SU-DHL-6 (cell line): ENCODE measurements around the gene PLEKHA6.
A peak's percentile ranks its signal among the peaks of the same experiment; 100 is the strongest.

ENCODE experiments used
- H2AFZ ChIP-seq: fragments of 200-600 bp; sonication (generic); 2 replicates; pipeline ENCODE4 v1.6.1; 2014; ENCODE audit warnings: low read depth, mild to moderate bottlenecking, moderate library complexity, mixed read lengths, antibody characterized with exemption, low read length; ENCODE audit not compliant: severe bottlenecking
- H3F3A ChIP-seq: fragments of 200-600 bp; shearing (Covaris generic); 2 replicates; pipeline ENCODE4 v1.6.0; 2016; ENCODE audit warnings: antibody characterized with exemption, mild to moderate bottlenecking; ENCODE audit not compliant: insufficient read depth
- H3K27ac ChIP-seq: fragments of 200-600 bp; sonication (generic); 2 replicates; pipeline ENCODE4 v1.5.1; 2016; ENCODE audit warnings: low read depth, mild to moderate bottlenecking, low read length, moderate library complexity, mixed read lengths
- H3K27me3 ChIP-seq: fragments of 200-600 bp; sonication (generic), shearing (Covaris generic); 2 replicates; pipeline ENCODE4 v1.6.0; 2014; ENCODE audit warnings: mild to moderate bottlenecking, low read length
- H3K36me3 ChIP-seq: fragments of 200-600 bp; sonication (generic); 2 replicates; pipeline ENCODE4 v1.6.1; 2014; ENCODE audit warnings: mild to moderate bottlenecking, low read length, mixed read lengths
- H3K4me2 ChIP-seq: fragments of 300-600, 200-600 bp; shearing (Covaris generic), sonication (generic); 2 replicates; pipeline ENCODE4 v1.6.0; 2014; ENCODE audit warnings: low read length, low read depth, mild to moderate bottlenecking; ENCODE audit not compliant: poor library complexity, severe bottlenecking
- H3K4me3 ChIP-seq: fragments of 200-600 bp; sonication (generic); 2 replicates; pipeline ENCODE4 v1.5.1; 2014; ENCODE audit warnings: antibody characterized with exemption, low read length, mild to moderate bottlenecking, mixed read lengths; ENCODE audit not compliant: insufficient read depth, poor library complexity, severe bottlenecking
- H3K79me2 ChIP-seq: fragments of 200-600 bp; sonication (generic); 2 replicates; pipeline ENCODE4 v1.6.1; 2014; ENCODE audit warnings: mild to moderate bottlenecking, low read length, moderate library complexity; ENCODE audit not compliant: insufficient read depth
- H3K9ac ChIP-seq: fragments of 200-600 bp; sonication (generic); 2 replicates; pipeline ENCODE4 v1.7.0; 2014; ENCODE audit warnings: mild to moderate bottlenecking, low read length
- H3K9me2 ChIP-seq: fragments of 200-600 bp; sonication (generic); replicated peaks from 2 replicates; pipeline ENCODE4 v1.6.1; 2014; ENCODE audit warnings: low read length; ENCODE audit not compliant: insufficient read depth
- H3K9me3 ChIP-seq: fragments of 200-600 bp; sonication (generic); 2 replicates; pipeline ENCODE4 v1.6.1; 2014; ENCODE audit warnings: low read length, mixed read lengths; ENCODE audit not compliant: insufficient read depth
- H4K20me1 ChIP-seq: fragments of 200-600 bp; sonication (generic); 2 replicates; pipeline ENCODE4 v1.6.1; 2014; ENCODE audit warnings: low read depth, mild to moderate bottlenecking, antibody characterized with exemption, low read length, moderate library complexity, mixed read lengths
- CTCF ChIP-seq: fragments of 200-600 bp; sonication (generic); IDR thresholded peaks from one replicate; pipeline ENCODE4 v1.5.1; 2017; ENCODE audit warnings: antibody characterized with exemption, mild to moderate bottlenecking, low read length, moderate library complexity; ENCODE audit not compliant: insufficient read depth, poor library complexity, severe bottlenecking
- EZH2phosphoT487 ChIP-seq: fragments of 200-600 bp; sonication (generic), shearing (Covaris generic); conservative IDR thresholded peaks from 2 replicates; pipeline ENCODE4 v1.6.1; 2018; ENCODE audit warnings: mild to moderate bottlenecking, antibody characterized with exemption, low read length, moderate library complexity, mixed read lengths

The PLEKHA6 gene

DNA sequence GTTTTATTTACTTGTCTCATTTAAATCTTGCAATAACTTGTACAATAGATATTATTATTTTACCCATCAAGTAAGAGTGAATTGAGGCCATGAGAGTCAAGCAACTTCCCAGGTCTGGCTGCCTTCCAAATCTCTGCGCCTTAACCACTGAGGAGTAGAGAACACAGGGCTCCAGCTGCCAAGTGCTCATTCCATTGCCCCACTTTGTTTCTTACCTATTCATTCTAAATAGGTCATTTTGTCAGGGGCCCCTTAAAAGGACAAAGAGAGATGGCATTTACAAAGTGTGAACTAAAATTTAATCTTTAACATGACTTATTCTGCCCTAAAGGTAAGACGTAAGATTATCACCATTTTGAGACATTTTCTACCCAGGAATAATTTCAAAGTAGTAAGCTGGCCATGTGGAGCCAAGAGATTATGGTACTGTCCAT lies 48.4 kb upstream of the PLEKHA6 start:
- no peaks in the 10 kb centered on the region for H3K9me2 ChIP-seq
- H2AFZ ChIP-seq, result no peak overlapping the region
- peaks cover 19% of the 10 kb centered on the region; the same call in 1 of the 2 replicates for H3F3A ChIP-seq
- peak overlapping the region; percentile 88 for H3K4me2 ChIP-seq
- H3K36me3 ChIP-seq, result peaks cover 58% of the 10 kb centered on the region
- no peaks in the 10 kb centered on the region for H3K9me3 ChIP-seq
- H3K27me3 ChIP-seq, result no peaks in the 10 kb centered on the region
- peaks cover 85% of the 10 kb centered on the region for H3K79me2 ChIP-seq
- TF ChIP-seq CTCF (no peak), EZH2phosphoT487 (no peak)
- H3K27ac ChIP-seq, result no peak overlapping the region
- peaks cover 69% of the 10 kb centered on the region for H4K20me1 ChIP-seq
- peak overlapping the region; percentile 95 for H3K9ac ChIP-seq
- peak overlapping the region; percentile 92 for H3K4me3 ChIP-seq

GRCh38 chr1:204407295-204407971 lies 47.7 kb upstream of the PLEKHA6 start:
- Histone ChIP-seq H3K9me2 (no peaks in the 10 kb centered on the region), H3K27me3 (no peaks in the 10 kb centered on the region), H3K9me3 (no peaks in the 10 kb centered on the region), H3F3A (peaks cover 17% of the 10 kb centered on the region; the same call in 1 of the 2 replicates), H3K4me2 (peak overlapping the region; percentile 88), H4K20me1 (peaks cover 71% of the 10 kb centered on the region), H3K9ac (peak overlapping the region; percentile 95), H3K36me3 (peaks cover 58% of the 10 kb centered on the region), H3K27ac (no peak overlapping the region), H3K4me3 (peak overlapping the region; percentile 92), H2AFZ (no peak overlapping the region), H3K79me2 (peaks cover 88% of the 10 kb centered on the region)
- TF ChIP-seq CTCF, result no peak
- no peak for TF ChIP-seq EZH2phosphoT487

- Histone ChIP-seq H4K20me1 (peaks cover 75% of the 10 kb centered on the region), H3K9me2 (no peaks in the 10 kb centered on the region), H3K9ac (peak overlapping the region; percentile 95; the same call in 1 of the 2 replicates), H3K36me3 (peaks cover 60% of the 10 kb centered on the region), H3K4me2 (peak overlapping the region; percentile 88), H3K27me3 (no peaks in the 10 kb centered on the region), H3K79me2 (peaks cover 88% of the 10 kb centered on the region), H2AFZ (no peak overlapping the region), H3K4me3 (peak overlapping the region; percentile 92), H3K27ac (no peak overlapping the region), H3K9me3 (no peaks in the 10 kb centered on the region), H3F3A (peaks cover 17% of the 10 kb centered on the region; the same call in 1 of the 2 replicates)
- TF ChIP-seq EZH2phosphoT487 (no peak), CTCF (no peak)
Observed at GRCh38 chr1:204406621-204407020, 46.9 kb upstream of the PLEKHA6 start.
